MM.1S (cell line): ENCODE results near the gene UBE2B.
"Not testable (repeated sequence)": the region's sequence is repeated elsewhere in the genome, so short reads cannot be mapped to it uniquely, and the experiment has no call there.

Experiments used
- DNase-seq: peaks from one replicate; pipeline ENCODE4 v3.0.0-alpha.2; 2015
- H2AFZ ChIP-seq: fragments of 300-600 bp; sonication (generic); 2 replicates; pipeline ENCODE4 v1.6.0; 2016; ENCODE audit warnings: antibody characterized with exemption, low read length
- H3F3A ChIP-seq: fragments of 300-600 bp; sonication (generic); 2 replicates; pipeline ENCODE4 v1.6.1; 2016; ENCODE audit warnings: mild to moderate bottlenecking, antibody characterized with exemption, low read length, moderate library complexity, mixed read lengths; ENCODE audit not compliant: insufficient read depth
- H3K27ac ChIP-seq: fragments of 300-600 bp; sonication (generic); 2 replicates; pipeline ENCODE4 v1.5.1; 2016; ENCODE audit warnings: mild to moderate bottlenecking, low read length
- H3K27me3 ChIP-seq: fragments of 300-600 bp; sonication (generic); replicated peaks from 2 replicates; pipeline ENCODE4 v1.6.0; 2016; ENCODE audit warnings: low read length; ENCODE audit not compliant: insufficient read depth
- H3K36me3 ChIP-seq: fragments of 300-600 bp; sonication (generic); replicated peaks from 2 replicates; pipeline ENCODE4 v1.6.1; 2016; ENCODE audit warnings: mild to moderate bottlenecking, low read length, mixed read lengths; ENCODE audit not compliant: insufficient read depth
- H3K4me1 ChIP-seq: fragments of 300-600 bp; sonication (generic); 2 replicates; pipeline ENCODE4 v1.6.1; 2016; ENCODE audit warnings: low read length, mixed read lengths
- H3K4me2 ChIP-seq: fragments of 300-600 bp; sonication (generic); 2 replicates; pipeline ENCODE4 v1.6.0; 2016; ENCODE audit warnings: low read depth, low read length
- H3K4me3 ChIP-seq: fragments of 300-600 bp; sonication (generic); 2 replicates; pipeline ENCODE4 v1.5.1; 2016; ENCODE audit warnings: low read length, mixed read lengths
- H3K79me2 ChIP-seq: fragments of 300-600 bp; sonication (generic); 2 replicates; pipeline ENCODE4 v1.6.1; 2016; ENCODE audit warnings: mixed run types, low read length, mixed read lengths
- H3K9ac ChIP-seq: fragments of 300-600 bp; sonication (generic); 2 replicates; pipeline ENCODE4 v1.6.1; 2016; ENCODE audit warnings: low read length, mixed read lengths
- H3K9me2 ChIP-seq: fragments of 300-600 bp; sonication (generic); replicated peaks from 2 replicates; pipeline ENCODE4 v1.6.1; 2016; ENCODE audit warnings: mild to moderate bottlenecking, low read length, mixed read lengths; ENCODE audit not compliant: insufficient read depth
- H3K9me3 ChIP-seq: fragments of 300-600 bp; sonication (generic); replicated peaks from 2 replicates; pipeline ENCODE4 v1.6.1; 2016; ENCODE audit warnings: mild to moderate bottlenecking, low read length, mixed read lengths; ENCODE audit not compliant: insufficient read depth
- H4K20me1 ChIP-seq: fragments of 300-600 bp; sonication (generic); 2 replicates; pipeline ENCODE4 v1.6.1; 2016; ENCODE audit warnings: mild to moderate bottlenecking, low read length, moderate library complexity, mixed read lengths; ENCODE audit not compliant: insufficient read depth
- EZH2 ChIP-seq: fragments of 300-600 bp; sonication (generic); optimal IDR thresholded peaks from 2 replicates; pipeline ENCODE3; 2017; ENCODE audit warnings: low read depth, mild to moderate bottlenecking, antibody characterized with exemption, low read length, mixed read lengths
- EZH2phosphoT487 ChIP-seq: fragments of 300-600 bp; sonication (generic); IDR thresholded peaks from 2 replicates; pipeline ENCODE4 v1.6.1; 2018; ENCODE audit warnings: antibody characterized with exemption, low read length
- TF ChIP-seq, protein P1 (sequence below): fragments of 300-600 bp; sonication (generic); IDR thresholded peaks from 2 replicates; pipeline ENCODE4 v1.5.1; 2016; ENCODE audit warnings: antibody characterized with exemption, low read length, mixed read lengths

Gene UBE2B

DNA sequence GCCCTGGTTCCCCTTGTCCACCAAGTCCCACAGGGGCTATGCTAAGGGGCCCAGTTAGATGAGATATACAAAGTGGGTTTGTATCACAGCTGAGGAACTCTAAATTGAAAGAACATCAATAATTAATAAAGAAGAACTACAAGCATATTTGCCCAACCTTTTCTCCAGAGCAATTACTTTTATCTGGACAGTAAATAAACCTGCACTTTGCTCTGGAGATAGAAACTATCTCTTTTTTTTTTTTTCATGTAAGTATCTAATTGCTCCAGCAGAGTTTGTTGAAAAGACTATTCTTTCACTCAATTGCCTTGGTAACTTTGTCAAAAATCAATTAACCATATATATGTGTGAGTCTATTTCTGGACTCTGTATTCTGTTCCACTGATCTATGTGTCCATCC, 46.3 kb downstream of the UBE2B start:
- Histone ChIP-seq H3K36me3 (no peaks in the 10 kb centered on the region), H3K9me3 (no peaks in the 10 kb centered on the region), H3K4me2 (no peak overlapping the region), H2AFZ (no peak overlapping the region), H3K9me2 (no peaks in the 10 kb centered on the region), H3K4me3 (no peak overlapping the region), H4K20me1 (no peaks in the 10 kb centered on the region), H3K27ac (no peak overlapping the region), H3K4me1 (no peaks in the 10 kb centered on the region), H3K79me2 (no peaks in the 10 kb centered on the region), H3F3A (no peaks in the 10 kb centered on the region), H3K9ac (no peak overlapping the region), H3K27me3 (no peaks in the 10 kb centered on the region)
- TF ChIP-seq, protein P1, sequence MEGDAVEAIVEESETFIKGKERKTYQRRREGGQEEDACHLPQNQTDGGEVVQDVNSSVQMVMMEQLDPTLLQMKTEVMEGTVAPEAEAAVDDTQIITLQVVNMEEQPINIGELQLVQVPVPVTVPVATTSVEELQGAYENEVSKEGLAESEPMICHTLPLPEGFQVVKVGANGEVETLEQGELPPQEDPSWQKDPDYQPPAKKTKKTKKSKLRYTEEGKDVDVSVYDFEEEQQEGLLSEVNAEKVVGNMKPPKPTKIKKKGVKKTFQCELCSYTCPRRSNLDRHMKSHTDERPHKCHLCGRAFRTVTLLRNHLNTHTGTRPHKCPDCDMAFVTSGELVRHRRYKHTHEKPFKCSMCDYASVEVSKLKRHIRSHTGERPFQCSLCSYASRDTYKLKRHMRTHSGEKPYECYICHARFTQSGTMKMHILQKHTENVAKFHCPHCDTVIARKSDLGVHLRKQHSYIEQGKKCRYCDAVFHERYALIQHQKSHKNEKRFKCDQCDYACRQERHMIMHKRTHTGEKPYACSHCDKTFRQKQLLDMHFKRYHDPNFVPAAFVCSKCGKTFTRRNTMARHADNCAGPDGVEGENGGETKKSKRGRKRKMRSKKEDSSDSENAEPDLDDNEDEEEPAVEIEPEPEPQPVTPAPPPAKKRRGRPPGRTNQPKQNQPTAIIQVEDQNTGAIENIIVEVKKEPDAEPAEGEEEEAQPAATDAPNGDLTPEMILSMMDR = no peak
- TF ChIP-seq EZH2 = no peak
- no peak for TF ChIP-seq EZH2phosphoT487
- no peak for DNase-seq

DNA sequence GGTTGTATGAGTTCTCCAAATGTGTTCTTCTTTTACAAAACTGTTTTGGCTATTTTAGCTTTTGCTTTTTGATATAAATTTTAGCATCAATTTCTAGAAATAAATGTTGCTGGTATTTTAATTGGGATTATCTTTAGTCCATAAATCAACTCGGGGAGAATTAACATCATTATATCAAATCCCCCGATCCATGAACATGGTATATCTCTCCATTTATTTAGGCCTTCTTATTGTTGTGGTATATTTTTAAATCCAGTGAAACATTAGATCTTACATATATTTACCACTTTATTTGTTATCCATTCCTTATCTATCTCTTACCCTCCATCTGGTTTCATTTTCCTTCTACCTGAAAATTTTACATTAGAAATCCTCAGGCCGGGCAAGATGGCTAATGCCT, 47.6 kb downstream of the UBE2B start:
- H3K4me1 ChIP-seq = no peaks in the 10 kb centered on the region
- H3K27me3 ChIP-seq = no peaks in the 10 kb centered on the region
- no peak overlapping the region for H3K27ac ChIP-seq
- H3K9me3 ChIP-seq = no peaks in the 10 kb centered on the region
- H2AFZ ChIP-seq = no peak overlapping the region
- DNase-seq = no peak
- no peaks in the 10 kb centered on the region for H3F3A ChIP-seq
- no peaks in the 10 kb centered on the region for H4K20me1 ChIP-seq
- no peak overlapping the region for H3K9ac ChIP-seq
- TF ChIP-seq EZH2 (no peak), EZH2phosphoT487 (no peak)
- TF ChIP-seq, protein P1 = no peak
- no peaks in the 10 kb centered on the region for H3K36me3 ChIP-seq
- no peaks in the 10 kb centered on the region for H3K9me2 ChIP-seq
- no peaks in the 10 kb centered on the region for H3K79me2 ChIP-seq
- H3K4me3 ChIP-seq = no peak overlapping the region
- no peak overlapping the region for H3K4me2 ChIP-seq

DNA sequence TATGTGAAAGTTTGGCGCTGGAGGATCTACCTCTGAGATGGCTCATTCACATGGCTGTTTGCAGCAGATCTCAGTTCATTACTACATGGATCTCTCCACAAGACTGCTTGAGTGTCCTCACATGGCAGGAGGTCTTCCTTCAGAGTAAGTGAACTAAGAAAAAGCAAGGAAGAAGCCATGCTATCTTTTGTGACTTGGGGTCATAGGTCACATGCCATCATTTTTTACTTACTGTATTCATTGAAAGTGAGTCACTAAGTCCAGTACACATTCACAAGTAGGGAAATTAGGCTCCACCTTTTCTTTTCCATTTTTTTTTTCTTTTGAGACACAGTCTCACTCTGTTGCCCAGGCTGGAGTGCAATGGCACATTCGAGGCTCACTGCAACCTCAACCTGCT, 49.0 kb downstream of the UBE2B start:
- Histone ChIP-seq H3K9me2 (no peaks in the 10 kb centered on the region), H3K4me1 (no peaks in the 10 kb centered on the region), H3F3A (no peaks in the 10 kb centered on the region), H3K27ac (no peak overlapping the region), H3K4me2 (no peak overlapping the region), H4K20me1 (no peaks in the 10 kb centered on the region), H3K27me3 (no peaks in the 10 kb centered on the region), H3K79me2 (no peaks in the 10 kb centered on the region), H2AFZ (no peak overlapping the region), H3K9ac (no peak overlapping the region), H3K36me3 (no peaks in the 10 kb centered on the region), H3K4me3 (no peak overlapping the region), H3K9me3 (no peaks in the 10 kb centered on the region)
- TF ChIP-seq EZH2phosphoT487 = no peak
- no peak for TF ChIP-seq EZH2
- TF ChIP-seq, protein P1 = no peak
- no peak for DNase-seq

DNA sequence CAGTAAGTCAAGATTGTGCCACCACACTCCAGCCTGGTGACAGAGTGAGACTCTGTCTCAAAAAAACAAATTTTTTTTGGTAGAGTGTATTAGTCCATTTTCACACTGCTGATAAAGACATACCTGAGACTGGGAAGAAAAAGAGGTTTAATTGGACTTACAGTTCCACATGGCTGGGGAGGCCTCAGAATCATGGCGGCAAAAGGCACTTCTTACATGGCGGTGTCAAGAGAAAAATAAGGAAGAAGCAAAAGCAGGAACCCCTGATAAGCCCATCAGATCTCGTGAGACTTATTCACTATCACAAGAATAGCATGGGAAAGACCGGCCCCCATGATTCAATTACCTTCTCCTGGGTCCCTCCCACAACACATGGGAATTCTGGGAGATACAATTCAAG, 49.7 kb downstream of the UBE2B start:
- not testable (repeated sequence) for H3K36me3 ChIP-seq, H3K9me3 ChIP-seq, DNase-seq, H3K79me2 ChIP-seq, H2AFZ ChIP-seq, H3K9ac ChIP-seq, H3F3A ChIP-seq, H3K4me2 ChIP-seq, H3K4me3 ChIP-seq, H3K27me3 ChIP-seq, H3K4me1 ChIP-seq, H3K9me2 ChIP-seq, H3K27ac ChIP-seq, H4K20me1 ChIP-seq
